NCI-H1092 treated with DMSO at 0.1 percent for 48 hours (cell line): Measurements from ENCODE around the gene HVCN1.
"Not testable (repeated sequence)": the region's sequence is repeated elsewhere in the genome, so short reads cannot be mapped to it uniquely, and the experiment has no call there.

Experiments used
- DNase-seq: peaks from one replicate; lab custom pipeline; 2025; lab: John Stamatoyannopoulos, UW

HVCN1 gene

GRCh38 chr12:110668480-110669192, 20.3 kb downstream of the HVCN1 start:
- DNase-seq = no peak

- DNase-seq = no peak
Measured at GRCh38 chr12:110667671-110668070, 21.2 kb downstream of the HVCN1 start.

- no peak for DNase-seq
Measured at GRCh38 chr12:110666892-110667291, 22.0 kb downstream of the HVCN1 start.

GRCh38 chr12:110661337-110661972, 27.5 kb downstream of the HVCN1 start:
- DNase-seq = no peak

GRCh38 chr12:110658878-110659277, 30.0 kb downstream of the HVCN1 start:
- DNase-seq = no peak

GRCh38 chr12:110658242-110658641, 30.7 kb downstream of the HVCN1 start:
- no peak for DNase-seq

GRCh38 chr12:110657747-110658146, 31.2 kb downstream of the HVCN1 start:
- DNase-seq = no peak

- DNase-seq = no peak
Measured at GRCh38 chr12:110656071-110656655, 32.8 kb downstream of the HVCN1 start.

- not testable (repeated sequence) for DNase-seq
Measured at GRCh38 chr12:110654238-110654637, 34.7 kb downstream of the HVCN1 start.

- no peak for DNase-seq
Measured at GRCh38 chr12:110649341-110649847, 39.5 kb downstream of the HVCN1 start.

GRCh38 chr12:110647631-110648040, 41.3 kb downstream of the HVCN1 start:
- no peak for DNase-seq

- no peak for DNase-seq
Measured at GRCh38 chr12:110641521-110641920, 47.4 kb downstream of the HVCN1 start.

- DNase-seq = no peak
Measured at GRCh38 chr12:110640275-110641025, 48.5 kb downstream of the HVCN1 start.

- no peak for DNase-seq
Measured at GRCh38 chr12:110639336-110640141, 49.4 kb downstream of the HVCN1 start.

GRCh38 chr12:110638796-110639195, 50.1 kb downstream of the HVCN1 start:
- DNase-seq = no peak

- DNase-seq = no peak
Measured at GRCh38 chr12:110637869-110638441, 51.0 kb downstream of the HVCN1 start.

- DNase-seq = no peak
Measured at GRCh38 chr12:110636516-110636915, 52.4 kb downstream of the HVCN1 start.

GRCh38 chr12:110635055-110635454, 53.9 kb downstream of the HVCN1 start:
- no peak for DNase-seq

- DNase-seq = no peak
Measured at GRCh38 chr12:110627500-110628195, 61.3 kb downstream of the HVCN1 start.

GRCh38 chr12:110622582-110622981, 66.3 kb downstream of the HVCN1 start:
- DNase-seq = no peak

- no peak for DNase-seq
Measured at GRCh38 chr12:110619534-110619953, 69.4 kb downstream of the HVCN1 start.
